ENCODE results near the gene LZTS2. TPM values are rescaled to one million over a fixed set of nuclear protein-coding genes. Genes with fewer than 3 reads are reported as not detected.
A peak's percentile ranks its signal among the peaks of the same experiment; 100 is the strongest.

LZTS2 gene
- total and polyA plus RNA-seq, 2 of the 8 experiments (the other 6 are each of a cell fraction or from before 2014, with no cell fraction given), result 75.7 to 99.5 TPM

- no peak overlapping the region; a peak in 1 of 7 replicates for H3K9ac ChIP-seq (replicated peaks in 1 of 4; ENCODE audit: extremely low read depth in 1 of 4, low read depth in 3 of 4, low read length in 3 of 4)
- CTCF ChIA-PET (ENCODE audit: partially characterized antibody), result interaction anchor here (0.6 to 5.4 kb wide), 21 partner anchors 8 to 773 kb away, joined by 3 to 32 read pairs (median 4); partner anchors contain the start of genes MRPL43 and TWNK
Measured at GRCh38 chr10:100968863-100969186, 30.8 kb upstream of the LZTS2 start.

More at GRCh38 chr10:100968863-100969186, 30.8 kb upstream of the LZTS2 start:
- H3K4me1 ChIP-seq (replicated peaks in 1 of 4; ENCODE audit: control insufficient read depth in 3 of 4, insufficient read depth in 4 of 4, low read length in 3 of 4), result peaks cover 7 to 19% (median 10%) of the 10 kb centered on the region in 4 experiments
- TF ChIP-seq NRF1 (IDR thresholded peaks at IDR 0.05; ENCODE audit: low read depth, low read length) (no peak), MAFK (IDR thresholded peaks at IDR 0.05; ENCODE audit: low read depth, low read length) (no peak), JUND (IDR thresholded peaks at IDR 0.05; ENCODE audit: low read length) (no peak), GTF2F1 (IDR thresholded peaks at IDR 0.05; ENCODE audit: borderline replicate concordance, low read depth, low read length) (no peak)
- peaks cover 9% of the 10 kb centered on the region for H3K23me2 ChIP-seq (ENCODE audit: low read depth, low read length)
- no peaks in the 10 kb centered on the region for H3K36me3 ChIP-seq (ENCODE audit: control insufficient read depth in 2 of 4, insufficient read depth in 4 of 4, low read length in 3 of 4)
- H3K9me3 ChIP-seq (ENCODE audit: insufficient read depth in 2 of 2, low read depth in 1 of 2, low read length in 1 of 2), result no peaks in the 10 kb centered on the region
- FAIRE-seq, result no peak
- peaks cover 0 to 3% (median 1%) of the 10 kb centered on the region in 4 experiments; a peak in 1 of 7 replicates for H3K27me3 ChIP-seq (replicated peaks in 1 of 4; ENCODE audit: control insufficient read depth in 3 of 4, extremely low read depth in 1 of 4, insufficient read depth in 3 of 4, low read length in 3 of 4)
- H3K4me2 ChIP-seq (ENCODE audit: insufficient read depth in 1 of 2, low read depth in 2 of 2, low read length in 2 of 2), result peak overlapping the region; percentile 89 to 90
- H3K14ac ChIP-seq (ENCODE audit: insufficient read length), result no peak overlapping the region
- H3K4ac ChIP-seq (replicated peaks; ENCODE audit: insufficient read length, low read depth, low read length), result peak overlapping the region; percentile 17
- POLR2A ChIA-PET (ENCODE audit: partially characterized antibody), result interaction anchor here (1.2 to 6.0 kb wide), 6 partner anchors 8 to 54 kb away, joined by 3 to 38 read pairs (median 4); no protein-coding TSS in a partner anchor
- no peak overlapping the region for H3K56ac ChIP-seq (replicated peaks; ENCODE audit: insufficient read length, low read depth, low read length)
- peak overlapping the region; percentile 64 to 97 (median 69) for H3K4me3 ChIP-seq (ENCODE audit: extremely low read depth in 1 of 4, insufficient read depth in 2 of 4, low read depth in 3 of 4, low read length in 4 of 4)
- peak overlapping the region; percentile 94 for H2AFZ ChIP-seq (ENCODE audit: low read length)
- no peak overlapping the region for H3K27ac ChIP-seq (ENCODE audit: low read depth, low read length)
- H4K20me1 ChIP-seq (replicated peaks in 1 of 2; ENCODE audit: control insufficient read depth in 1 of 2, insufficient read depth in 2 of 2, low read length in 2 of 2), result peaks cover 0 to 5% of the 10 kb centered on the region in 2 experiments
- H3K23ac ChIP-seq (ENCODE audit: insufficient read length), result no peak overlapping the region
- 0 out of 2 replicates have a peak overlapping the region, but pooled peaks have one; percentile 20 for H2BK5ac ChIP-seq (ENCODE audit: low read depth, low read length)
- H2BK12ac ChIP-seq (ENCODE audit: low read depth, low read length), result no peak overlapping the region
- H3K79me2 ChIP-seq (ENCODE audit: control insufficient read depth in 1 of 2, insufficient read depth in 2 of 2, low read length in 2 of 2), result no peaks in the 10 kb centered on the region
- H2BK120ac ChIP-seq (replicated peaks; ENCODE audit: low read depth, low read length), result no peak overlapping the region
- peak overlapping the region; percentile 94 for H3K18ac ChIP-seq (ENCODE audit: extremely low read depth, low read length)
- H4K5ac ChIP-seq (ENCODE audit: insufficient read length, low read depth, low read length), result no peak overlapping the region
- WGBS, 2 experiments (ENCODE audit: extremely low coverage in 1 of 2, insufficient coverage in 1 of 2, insufficient read length in 1 of 2, insufficient replicate concordance in 2 of 2, low coverage in 1 of 2, low lambda C conversion rate in 2 of 2, missing lambda C conversion rate in 1 of 2), result 18% methylated on average over 9 of the region's 9 CpGs; no CpG with 5 or more reads in 1 of the 2 experiments
- no peak overlapping the region for H4K91ac ChIP-seq (replicated peaks; ENCODE audit: insufficient read length, low read length)
- no peak overlapping the region for H2BK20ac ChIP-seq (ENCODE audit: low read length)
- no peak overlapping the region for H2AK5ac ChIP-seq (ENCODE audit: low read depth, low read length)
- no peak overlapping the region for H2BK15ac ChIP-seq (ENCODE audit: low read length)
- no peaks in the 10 kb centered on the region for H3K79me1 ChIP-seq (ENCODE audit: low read depth, low read length)
- 0 out of 2 replicates have a peak overlapping the region, but pooled peaks have one; percentile 62 for H4K8ac ChIP-seq (ENCODE audit: extremely low read depth, insufficient read depth, low read length)
- no peak for DNase-seq (ENCODE audit: low read depth in 1 of 2, low spot score in 2 of 2)
